Measurements from ENCODE around the gene SART3.
"Not testable (repeated sequence)": the region's sequence is repeated elsewhere in the genome, so short reads cannot be mapped to it uniquely, and the experiment has no call there.

SART3 gene

DNA sequence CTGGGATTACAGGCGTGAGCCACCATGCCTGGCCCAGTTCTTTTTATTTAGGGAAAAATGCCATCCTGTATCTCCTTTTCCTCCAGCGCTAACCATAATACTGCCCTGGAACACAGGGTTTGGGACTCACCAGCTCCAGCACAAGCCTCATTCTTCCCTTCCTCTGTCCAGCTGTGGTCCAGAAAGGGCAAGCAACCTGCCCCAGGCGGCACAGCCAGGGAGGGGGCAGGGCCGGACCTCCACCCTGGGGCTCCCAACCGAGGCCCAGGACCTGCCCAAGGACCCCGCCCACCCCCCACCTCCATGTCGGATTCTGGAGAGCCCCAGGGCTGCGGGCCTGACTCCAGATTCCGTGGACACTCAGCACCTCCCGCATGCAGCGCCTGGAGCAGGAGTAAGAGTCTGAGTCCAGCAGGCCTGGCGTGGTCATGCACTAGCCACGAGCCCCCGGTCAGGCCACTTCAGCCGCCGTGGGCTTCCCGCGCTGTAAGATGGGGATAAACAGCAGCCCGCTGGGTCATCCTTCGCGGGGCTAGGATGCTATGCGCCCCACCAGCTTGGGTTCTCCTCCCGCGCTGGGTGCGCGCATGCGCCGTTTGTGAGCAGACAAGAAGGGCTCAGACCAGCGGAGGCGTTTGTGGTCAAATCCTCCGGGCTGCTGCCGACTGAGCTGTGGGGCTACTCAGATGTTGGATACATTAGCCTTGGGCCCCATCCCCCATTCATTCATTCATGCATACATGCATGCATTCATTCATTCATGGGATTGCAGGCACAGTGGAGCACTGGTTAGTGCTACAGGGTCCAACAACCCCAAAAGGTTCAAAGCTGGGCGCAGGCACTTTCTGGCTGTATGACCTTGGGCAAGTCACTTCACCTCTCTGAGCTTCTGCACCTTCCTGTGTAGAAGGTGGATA lies 20.6 kb upstream of the SART3 start:
- no peak for DNase-seq (ENCODE audit: low read depth in 2 of 2)

DNA sequence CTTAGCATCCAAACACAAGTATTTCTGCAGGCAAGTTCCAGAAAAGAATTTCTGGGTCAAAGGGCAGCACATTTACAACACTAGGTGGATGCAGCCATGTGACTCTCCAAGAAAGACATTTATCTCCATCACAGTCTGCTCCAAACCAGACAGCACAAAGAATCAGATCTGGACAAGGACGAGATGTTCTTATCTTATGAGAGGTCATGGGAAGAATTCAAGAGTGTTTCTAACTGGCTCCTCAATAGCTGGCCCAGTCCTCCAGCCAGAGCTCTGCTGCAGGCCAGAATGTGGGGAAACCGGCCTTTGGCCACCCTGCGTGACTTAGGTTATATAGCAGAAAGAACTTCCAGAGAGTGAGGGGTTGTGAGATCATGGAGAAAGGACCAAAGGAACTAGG lies 19.6 kb upstream of the SART3 start:
- no peak for DNase-seq (ENCODE audit: low read depth in 2 of 2)

DNA sequence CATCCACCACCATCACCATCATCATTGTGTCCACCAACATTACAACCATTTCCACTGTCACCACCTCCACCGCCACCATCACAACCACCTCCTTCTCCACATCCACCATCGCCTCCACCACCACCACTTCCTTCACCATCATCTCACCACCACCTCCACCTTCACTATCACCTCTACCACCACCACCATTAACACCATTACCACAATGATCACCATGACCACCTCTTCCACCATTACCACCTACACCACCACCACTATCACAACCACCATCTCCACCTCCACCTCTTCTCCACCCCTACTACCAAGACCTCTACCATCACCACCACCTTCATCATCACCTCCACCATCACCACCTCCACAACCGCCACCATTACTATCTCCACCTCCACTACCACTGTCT lies 17.8 kb upstream of the SART3 start:
- DNase-seq (ENCODE audit: low read depth in 2 of 2), result no peak

DNA sequence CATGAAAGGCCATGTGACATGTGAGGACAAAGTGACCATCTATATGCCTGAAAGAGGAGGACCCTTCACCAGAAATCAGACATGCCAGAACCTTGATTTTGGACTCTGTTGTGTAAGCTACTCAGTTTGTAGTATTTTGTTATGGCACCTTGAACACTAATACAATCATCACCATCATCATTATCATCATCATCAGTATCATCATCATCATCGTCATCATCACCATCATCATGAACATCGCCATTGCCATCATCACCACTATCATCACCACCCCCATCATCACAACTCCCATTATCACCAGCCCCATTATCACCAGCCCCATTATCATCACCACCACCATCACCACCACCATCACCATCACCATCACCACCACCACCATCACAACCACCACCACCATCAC lies 17.3 kb upstream of the SART3 start:
- DNase-seq (ENCODE audit: low read depth in 2 of 2), result no peak

DNA sequence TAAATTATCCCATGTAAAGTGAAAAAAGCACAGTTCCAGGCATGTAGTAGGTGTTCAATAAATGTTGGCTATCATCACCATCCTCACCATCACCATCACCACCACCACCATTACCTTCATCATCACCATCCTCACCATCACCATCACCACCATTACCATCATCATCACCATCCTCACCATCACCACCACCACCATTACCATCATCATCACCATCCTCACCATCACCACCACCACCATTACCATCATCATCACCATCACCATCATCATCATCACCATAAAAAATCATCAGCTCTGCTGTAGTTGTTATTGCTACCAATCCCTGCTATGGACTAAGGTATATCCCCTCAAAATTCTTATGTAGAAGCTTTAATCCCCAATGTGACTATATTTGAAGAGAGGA lies 16.5 kb upstream of the SART3 start:
- DNase-seq (ENCODE audit: low read depth in 2 of 2), result no peak

DNA sequence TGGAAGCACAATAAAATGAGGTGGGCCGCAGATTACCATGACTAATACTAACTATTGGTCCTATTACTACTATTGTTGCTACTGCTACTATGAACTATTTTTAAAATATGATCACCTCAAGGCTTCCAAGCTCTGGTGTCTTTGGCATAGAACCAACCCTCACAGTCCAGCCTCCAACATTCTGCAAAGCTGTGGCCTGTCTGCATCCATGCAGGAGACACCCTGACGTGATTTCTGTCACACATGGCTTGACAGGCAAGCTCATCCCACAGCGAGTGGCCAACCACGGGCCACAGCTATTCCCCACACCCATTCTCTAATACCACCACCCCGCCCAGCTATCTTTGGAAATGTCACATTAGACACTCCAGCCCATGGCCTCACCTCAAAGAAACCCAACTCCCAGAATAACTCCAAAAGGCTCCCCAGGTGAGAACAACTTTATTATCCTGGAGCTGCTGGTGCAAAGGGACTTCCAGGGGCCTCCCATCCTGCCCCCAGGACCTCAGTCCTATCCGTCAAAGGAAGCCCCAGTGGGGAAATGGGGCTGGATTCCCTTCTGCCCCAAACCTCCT lies 15.8 kb upstream of the SART3 start:
- DNase-seq (ENCODE audit: low read depth in 2 of 2), result no peak

DNA sequence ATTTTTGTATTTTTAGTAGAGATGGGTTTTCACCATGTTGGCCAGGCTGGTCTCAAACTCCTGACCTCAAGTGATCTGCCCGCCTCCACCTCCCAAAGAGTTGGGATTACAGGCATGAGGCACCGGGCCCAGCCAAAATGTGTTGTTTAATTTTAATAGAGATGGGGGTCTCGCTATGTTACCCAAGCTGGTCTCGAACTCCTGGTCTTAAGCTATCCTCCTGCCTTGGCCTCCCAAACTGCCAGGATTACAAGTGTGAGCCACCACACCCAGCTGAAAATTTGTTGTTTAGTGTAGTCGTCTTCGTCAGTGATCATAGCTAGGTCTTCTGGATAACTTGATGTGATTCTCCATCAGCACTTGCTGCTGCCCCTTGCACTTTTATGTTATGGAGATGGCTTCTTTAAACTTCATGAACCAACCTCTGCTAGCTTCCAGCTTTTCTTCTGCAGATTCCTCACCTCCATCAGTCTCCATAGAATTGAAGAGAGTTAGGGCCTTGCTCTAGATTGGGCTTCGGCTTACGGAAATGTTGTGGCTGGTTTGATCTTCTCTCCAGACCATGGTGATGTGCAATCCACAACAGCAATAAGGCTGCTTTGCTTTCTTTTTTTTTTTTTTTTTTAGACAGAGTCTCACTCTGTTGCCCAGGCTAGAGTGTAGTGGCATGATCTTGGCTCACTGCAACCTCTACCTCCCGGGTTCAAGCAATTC lies 14.4 kb upstream of the SART3 start:
- no peak for DNase-seq (ENCODE audit: low read depth in 2 of 2)

DNA sequence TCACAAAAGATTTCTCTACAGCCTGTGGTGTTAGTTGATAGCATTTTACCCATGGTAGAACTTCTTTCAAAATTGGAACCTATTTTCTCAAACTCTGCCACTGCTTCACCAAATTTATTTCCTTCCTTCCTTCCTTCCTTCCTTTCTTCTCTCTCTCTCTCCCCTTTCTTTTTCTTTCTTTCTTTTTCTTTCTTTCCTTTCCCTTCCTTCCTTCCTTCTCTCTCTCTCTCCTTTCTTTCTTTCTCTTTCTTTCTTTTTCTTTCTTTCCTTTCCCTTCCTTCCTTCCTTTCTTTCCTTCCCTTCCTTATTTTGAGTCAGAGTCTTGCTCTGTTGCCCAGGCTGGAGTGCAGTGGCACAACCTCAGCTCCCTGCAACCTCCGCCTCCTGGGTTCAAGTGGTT lies 13.3 kb upstream of the SART3 start:
- DNase-seq (ENCODE audit: low read depth in 2 of 2), result not testable (repeated sequence)

DNA sequence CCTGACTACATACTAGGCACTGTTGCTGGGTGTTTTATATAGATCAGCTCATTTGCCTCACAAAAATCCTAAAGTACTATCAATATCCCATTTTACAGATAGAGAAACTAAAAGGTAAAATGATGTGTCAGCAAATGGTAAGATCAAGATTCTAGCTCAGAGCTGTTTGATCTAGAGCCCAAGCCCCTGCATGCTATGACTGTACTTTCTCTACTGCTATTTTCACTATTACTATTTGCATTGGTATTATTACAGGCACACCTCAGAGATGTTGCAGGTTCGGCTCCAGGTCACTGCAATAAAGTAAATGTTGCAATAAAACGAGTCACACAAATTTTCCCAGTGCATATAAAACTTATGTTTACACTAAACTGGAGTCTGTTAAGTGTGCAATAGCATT lies 12.3 kb upstream of the SART3 start:
- DNase-seq (ENCODE audit: low read depth in 2 of 2), result no peak

DNA sequence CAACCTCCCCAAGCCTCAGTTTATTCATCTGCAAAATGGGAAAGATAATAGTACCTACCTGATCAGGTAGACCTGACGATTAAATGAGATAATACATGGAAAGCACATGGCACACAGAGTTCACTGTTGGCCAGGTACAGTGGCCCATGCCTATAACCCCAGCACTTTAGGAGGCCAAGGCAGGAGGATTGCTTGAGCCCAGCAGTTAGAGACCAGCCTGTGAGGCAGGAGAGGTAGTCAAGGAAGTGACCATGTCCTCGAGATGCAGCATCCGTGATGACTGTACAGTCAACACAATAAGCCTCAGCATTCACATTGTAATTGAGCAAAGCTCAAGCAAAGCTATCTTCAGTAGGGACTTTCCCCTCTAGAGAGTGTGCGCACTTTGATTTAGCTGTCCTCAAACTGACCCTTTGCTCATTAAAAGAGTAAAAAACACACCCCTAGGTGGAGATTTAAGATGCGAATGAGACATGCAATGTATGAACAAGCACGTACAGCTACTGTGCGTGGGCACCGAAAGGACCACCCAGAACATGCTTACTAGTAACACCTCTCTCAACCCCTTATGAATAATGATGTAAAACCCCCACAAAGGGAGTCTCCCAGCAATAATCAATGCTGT lies 11.3 kb upstream of the SART3 start:
- DNase-seq (ENCODE audit: low read depth in 2 of 2), result no peak

DNA sequence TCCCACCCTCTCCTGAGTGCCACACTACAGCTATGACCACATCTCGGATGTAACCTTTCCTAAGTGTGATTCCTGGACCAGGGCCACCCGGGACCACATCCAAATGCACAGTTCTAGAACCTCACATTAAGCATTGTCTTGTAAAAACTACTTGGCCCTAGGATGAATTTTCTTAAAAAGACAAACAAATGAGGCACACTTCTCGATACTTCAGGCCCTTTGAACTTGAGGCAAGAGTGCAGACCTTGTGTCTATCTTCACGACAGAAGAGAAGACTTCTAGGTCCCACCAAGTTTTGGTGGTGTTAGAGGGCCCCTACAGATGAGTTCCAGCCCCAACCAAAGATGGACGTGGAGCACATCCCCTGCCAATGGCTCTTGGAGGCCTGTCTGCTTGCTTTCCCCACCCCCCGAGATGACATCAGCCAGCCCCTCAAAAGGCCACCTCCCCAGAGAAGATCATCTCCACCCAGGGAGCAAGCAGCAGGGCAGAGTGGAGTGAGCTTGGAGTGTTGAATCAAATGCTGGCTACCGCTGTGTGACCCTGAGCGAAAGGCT lies 10.7 kb upstream of the SART3 start:
- DNase-seq (ENCODE audit: low read depth in 2 of 2), result no peak

DNA sequence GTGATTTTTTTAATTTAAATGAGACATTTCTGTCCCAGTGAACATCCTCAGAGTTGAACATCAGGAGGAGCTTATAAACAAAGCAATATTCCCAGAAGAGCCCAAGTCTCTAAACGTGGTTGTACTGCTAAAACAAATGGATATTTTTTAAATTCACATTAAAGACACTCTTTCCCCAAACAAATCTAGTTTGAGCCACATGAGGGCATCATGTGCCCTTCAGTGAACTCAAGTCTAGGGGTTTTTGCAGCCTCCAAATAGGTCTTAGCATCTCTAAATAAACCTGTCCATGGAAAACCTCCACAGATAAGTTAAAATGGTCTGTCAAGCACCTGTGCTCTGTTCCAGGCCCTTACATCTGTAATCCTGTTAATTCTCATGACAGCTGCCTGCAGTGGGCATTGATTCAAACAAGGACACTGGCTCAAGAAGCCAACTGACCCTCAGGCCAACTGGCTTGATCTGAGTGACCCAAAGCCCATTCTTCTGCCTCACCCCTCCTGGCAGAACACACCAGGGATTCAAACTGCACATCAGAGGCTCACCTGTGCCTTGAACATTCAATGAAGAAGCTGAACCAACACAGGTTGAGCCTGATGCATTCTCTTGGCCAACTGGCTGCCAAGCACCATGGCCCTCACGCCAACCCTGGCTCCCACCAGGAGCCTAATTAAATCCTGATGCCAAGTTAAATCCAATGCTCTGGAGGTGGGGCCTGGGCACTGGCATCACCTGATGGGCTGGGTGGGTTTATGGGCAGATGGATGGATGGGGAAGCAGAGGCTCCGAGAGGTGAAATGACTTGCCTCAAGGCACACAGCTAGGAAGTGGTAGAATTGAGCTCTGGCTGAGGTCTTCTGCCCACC lies 10.0 kb upstream of the SART3 start:
- no peak for DNase-seq (ENCODE audit: low read depth in 2 of 2)

DNA sequence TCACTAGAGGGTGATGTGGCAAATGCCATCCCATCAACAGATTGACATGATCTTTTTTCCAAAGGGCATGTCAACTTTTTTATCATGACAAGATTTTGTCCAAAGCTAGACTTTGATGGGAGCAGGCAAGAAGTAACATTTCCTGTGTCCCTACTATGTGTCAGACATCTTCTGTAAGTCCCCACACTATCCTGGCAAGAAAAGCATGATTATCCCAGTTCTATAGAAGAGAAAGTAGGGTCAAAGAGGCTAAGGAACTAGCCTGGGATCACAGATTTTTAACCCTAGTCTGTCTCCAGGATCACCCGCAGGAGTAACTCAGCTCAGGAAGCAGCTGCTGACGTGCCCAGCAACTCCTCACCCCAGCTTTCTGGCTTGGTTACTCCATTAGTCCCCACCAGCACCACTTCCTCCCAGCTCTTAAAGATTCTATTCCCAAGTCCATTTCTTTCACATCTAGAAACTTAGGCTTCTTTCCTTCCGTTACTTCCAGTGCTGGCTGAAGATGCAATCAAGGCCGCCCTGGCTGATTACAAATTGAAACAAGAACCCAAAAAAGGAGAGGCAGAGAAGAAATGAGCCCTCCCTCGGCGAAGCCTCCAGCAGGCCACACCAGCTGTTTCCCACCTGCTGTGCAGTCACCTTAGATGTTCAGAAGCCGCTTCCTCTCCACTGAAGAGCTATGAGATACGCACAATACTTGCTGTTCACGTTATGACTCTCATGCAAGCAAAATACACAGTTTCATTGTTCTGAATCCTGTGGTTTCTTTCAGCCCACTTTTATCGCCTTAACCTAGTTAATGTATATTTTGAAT lies 7.6 kb upstream of the SART3 start:
- DNase-seq (ENCODE audit: low read depth in 2 of 2), result peak; percentile 27 to 36

DNA sequence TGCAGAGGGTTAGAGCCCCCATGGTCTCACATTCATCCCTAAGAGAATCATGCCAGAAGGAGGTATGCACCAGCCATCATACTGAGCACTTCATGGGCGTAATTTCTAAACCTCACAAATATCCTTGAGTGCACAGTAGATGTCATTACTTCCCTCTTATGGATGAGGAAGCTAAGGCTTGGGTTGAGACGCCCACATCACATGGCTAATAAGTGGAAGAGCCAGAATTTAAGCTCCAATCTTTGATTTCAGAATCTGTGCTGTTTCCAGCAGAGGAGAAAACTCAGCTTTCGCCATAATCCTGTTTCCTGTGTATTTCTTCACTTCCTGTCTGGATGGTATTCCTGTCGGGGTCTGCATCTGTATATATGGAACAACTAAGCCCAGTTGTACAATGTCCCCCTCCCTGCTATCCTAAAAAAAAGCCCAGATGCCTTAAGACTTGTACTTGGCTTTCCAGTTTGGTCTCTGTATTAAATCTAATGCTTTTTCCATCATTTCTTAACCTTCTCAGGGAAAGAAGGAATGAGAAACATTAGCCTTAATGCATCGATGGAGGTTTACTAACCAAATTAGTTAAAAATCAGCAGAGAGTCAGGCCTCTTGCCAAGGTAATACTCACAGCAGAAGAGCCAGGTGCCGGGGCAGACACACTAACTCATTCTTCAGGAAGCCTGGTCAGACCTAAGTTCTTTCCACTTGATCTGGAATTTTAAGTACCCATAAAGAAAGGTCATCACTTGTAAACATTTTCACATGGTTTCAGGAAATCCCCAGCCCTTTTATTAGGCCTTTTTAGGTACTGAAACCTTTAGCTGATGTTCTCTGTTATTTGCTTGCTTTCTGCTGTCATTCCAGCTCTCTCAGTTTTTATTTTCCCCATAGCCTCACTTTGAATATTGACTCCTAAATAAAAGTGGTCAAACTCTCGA lies 6.7 kb upstream of the SART3 start:
- no peak for DNase-seq (ENCODE audit: low read depth in 2 of 2)

DNA sequence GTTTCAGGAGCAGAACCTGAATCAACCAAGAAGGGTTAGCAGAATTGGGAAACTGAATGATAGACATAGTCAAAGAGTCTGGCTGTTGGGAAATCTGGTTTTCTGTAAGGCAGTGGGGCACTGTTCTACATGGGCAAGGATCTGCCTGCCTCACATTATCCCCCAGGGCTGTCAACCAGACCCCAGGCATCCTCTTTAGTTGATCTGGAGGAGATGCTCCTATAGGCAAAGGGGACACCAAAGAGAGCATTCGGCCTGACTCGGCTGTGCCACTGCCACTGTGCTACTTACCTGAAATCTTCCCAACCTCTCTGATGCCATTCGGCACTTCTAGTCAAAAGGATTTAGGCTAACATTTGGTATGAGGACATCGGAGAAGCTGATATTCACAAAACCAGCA lies 5.5 kb upstream of the SART3 start:
- no peak for DNase-seq (ENCODE audit: low read depth in 2 of 2)

DNA sequence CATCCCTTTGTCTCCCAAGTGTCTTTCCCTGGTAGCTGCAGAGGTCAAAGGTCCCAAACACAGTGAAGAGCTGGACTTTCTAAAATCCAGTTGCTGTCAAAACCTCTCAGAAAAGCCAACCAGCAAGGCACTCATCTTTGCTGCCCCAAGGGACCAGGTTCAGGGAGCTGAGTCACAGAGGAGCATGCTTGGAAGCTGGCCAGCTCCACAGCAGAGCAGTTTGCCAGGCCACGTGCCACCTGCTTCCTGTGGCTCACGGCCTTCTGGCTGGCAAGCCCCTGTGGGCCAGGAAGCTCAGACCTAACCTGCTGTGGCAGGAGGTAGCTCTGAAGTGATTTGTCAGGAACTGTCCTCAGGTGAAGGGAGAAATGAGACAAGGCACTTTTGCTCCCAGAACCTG lies 5.0 kb upstream of the SART3 start:
- peak; percentile 58 to 60 for DNase-seq (ENCODE audit: low read depth in 2 of 2)

DNA sequence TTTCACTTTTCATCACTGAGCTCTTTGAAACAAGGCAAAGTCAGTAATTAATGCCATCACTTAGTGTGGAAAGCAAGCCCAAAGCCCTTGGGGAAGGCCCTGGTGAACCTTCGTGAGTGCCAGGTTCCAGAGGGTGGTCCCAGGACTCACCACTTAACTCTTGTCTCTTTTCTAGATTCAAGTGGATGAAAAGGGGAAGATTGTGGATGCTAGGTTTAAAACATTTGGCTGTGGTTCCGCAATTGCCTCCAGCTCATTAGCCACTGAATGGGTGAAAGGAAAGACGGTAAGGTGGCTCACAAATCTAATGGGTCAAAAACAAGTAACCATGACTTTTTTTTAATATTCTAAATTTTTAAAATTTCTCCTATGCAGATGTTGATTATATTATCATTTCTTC lies 4.2 kb upstream of the SART3 start:
- DNase-seq (ENCODE audit: low read depth in 2 of 2), result no peak

DNA sequence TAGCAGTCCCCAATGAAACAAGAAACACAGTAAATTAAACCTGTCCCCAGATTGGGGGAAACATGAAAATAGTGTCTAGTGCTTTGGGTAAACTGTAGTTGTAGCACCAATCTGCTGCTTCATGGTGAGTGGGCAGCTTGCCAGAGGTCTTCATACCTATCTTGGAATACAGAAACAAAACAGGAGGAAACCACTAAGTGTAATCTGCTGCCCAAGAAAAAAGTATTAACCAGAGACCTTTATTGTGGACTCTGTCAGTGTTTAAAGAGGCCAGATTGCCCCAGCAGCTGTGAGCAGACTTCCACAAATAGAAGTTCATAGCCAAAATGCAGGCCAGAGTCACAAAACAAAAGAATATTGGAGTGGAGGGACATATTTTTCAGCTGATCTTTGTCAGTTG lies 3.8 kb upstream of the SART3 start:
- no peak for DNase-seq (ENCODE audit: low read depth in 2 of 2)

DNA sequence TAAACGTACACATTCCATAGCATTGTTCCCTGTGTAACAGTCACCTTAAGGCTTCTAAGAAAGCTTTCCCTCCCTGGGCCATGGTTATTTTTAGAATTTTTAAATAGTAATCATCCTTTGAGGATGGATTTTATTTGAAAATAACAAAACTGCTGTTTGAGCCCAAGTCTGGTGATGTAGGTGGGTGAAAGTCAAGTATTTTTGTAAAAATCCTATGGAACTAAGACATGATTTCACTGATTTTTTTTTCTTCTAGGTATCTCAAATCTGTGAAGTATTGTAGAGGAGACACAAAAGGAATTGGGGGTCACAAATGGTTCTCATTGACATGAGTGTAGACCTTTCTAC lies 2.8 kb upstream of the SART3 start:
- no peak for DNase-seq (ENCODE audit: low read depth in 2 of 2)

Measured in stimulated activated CD8-positive, alpha-beta memory T cell treated with anti-CD3 and anti-CD28 coated beads, Interleukin-7, amount 100 ng/mL, for 4 hours (primary cell).